Cortex of kidney (tissue), 1 donor: ENCODE results near the gene MC2R.
"Not testable (repeated sequence)": the region's sequence is repeated elsewhere in the genome, so short reads cannot be mapped to it uniquely, and the experiment has no call there.

Experiments used
- DNase-seq: peaks from one replicate; lab custom pipeline; 2025; lab: John Stamatoyannopoulos, UW

The MC2R gene

DNA sequence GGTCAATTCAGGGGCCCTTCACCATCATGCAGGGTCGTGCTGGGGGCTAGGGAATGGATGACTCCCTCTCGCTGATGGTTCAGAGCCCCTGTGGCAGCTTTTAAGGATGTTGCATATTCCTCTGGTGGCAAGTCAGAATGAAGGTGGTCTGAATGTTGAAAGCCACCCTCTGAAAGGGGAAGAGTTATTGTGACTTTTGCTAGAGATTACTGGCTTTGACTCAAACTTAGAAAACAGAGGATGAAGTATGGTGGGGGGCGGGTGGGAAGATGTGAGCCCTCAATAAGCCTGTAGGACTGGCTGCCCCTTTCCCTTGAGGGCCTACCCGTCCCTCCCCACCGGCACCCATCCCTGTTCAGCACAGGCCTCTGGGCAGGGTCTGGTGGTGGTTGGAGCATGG is 23.2 kb downstream of the MC2R start:
- no peak for DNase-seq

DNA sequence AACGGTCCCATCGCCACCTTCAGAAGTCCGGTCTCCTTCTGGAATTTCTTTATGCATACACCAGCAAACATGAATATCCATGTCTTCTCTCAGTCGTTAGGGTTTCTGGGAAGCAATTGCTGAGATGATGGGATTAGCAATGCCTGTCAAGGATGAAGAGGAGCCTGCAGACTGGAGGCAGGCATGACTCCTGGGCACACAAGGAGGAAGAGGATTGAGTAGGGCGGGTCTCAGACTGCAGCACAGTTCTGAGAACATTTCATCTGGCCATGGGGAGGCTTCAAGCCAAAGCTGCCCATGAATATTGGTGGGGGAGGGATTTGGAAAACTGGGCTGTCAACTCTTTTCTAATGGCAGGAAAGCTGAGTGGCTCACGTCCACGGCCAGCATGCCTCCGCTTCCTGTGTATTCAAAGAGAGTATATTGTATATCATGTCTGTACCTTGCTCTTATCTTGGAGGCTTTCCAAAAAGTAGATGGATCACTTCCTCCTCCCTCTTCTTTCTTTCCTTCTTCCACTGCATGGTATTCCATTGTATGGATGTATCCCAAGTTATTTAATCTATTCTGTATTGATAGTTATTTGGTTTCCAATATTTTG is 24.5 kb downstream of the MC2R start:
- DNase-seq, result no peak

- no peak for DNase-seq
Observed at GRCh38 chr18:13889671-13890070, 25.7 kb downstream of the MC2R start.

- no peak for DNase-seq
Observed at GRCh38 chr18:13888191-13888716, 27.1 kb downstream of the MC2R start.

- DNase-seq, result no peak
Observed at GRCh38 chr18:13885009-13885408, 30.3 kb downstream of the MC2R start.

- DNase-seq, result no peak
Observed at GRCh38 chr18:13879937-13880336, 35.4 kb downstream of the MC2R start.

DNA sequence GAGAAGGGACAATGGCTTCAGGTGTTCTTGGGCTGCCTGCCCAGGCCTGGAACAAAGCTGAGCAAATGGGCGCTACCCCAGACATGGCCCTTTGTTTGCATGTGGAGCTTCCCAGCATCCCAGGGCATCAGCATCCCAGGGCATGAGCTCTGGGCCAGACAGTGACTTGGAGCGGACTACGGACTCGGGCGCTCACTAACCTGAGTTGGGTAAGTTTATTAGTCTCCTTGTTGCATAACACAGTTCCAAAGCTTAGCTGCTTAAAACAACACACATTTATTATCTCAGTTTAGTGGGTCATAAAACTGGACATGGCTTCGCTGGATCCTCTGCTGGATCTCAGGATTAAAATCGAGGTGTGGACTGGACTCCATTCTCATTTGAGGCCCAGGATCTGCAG is 35.8 kb downstream of the MC2R start:
- DNase-seq, result no peak

- no peak for DNase-seq
Observed at GRCh38 chr18:13878857-13879256, 36.5 kb downstream of the MC2R start.

DNA sequence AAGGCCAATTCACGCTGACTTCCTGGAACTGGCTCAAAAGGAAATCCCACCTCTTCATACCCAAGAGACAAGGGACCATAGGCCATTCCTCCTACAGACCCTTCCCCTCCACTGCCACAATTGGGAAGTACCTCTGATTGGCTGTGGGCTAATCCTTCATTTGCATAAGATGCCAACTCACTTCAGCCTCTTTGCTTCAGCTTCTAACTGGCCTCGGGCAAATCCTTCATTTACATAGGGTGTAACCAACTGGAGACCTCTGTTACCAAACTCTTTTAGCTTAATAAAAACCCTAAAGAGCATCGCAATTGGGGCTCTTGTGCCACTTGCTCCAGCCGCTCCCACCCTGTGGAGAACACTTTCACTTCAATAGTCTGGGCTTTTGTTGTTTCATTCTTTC is 38.2 kb downstream of the MC2R start:
- no peak for DNase-seq

- no peak for DNase-seq
Observed at GRCh38 chr18:13874558-13874957, 40.8 kb downstream of the MC2R start.

GRCh38 chr18:13872932-13873331 is 42.4 kb downstream of the MC2R start:
- no peak for DNase-seq

DNA sequence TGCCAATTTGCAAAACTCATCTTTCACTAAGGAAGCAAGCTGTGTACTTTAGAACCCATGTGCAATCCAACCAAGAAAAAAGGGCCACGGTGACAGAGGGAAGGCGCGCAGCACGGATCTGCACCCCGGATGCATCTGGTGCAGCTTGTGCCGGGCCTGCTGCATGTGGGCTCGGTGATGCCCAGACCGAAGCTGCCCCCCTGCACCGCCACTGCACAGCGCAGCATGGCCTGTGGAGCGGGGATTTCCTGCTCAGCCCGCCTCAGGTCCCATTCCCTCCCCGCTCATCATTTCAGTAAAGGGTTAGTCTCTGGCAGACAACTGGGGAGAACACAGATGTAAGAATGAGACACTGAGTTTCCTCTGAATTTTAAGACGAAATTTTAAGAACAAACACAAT is 43.0 kb downstream of the MC2R start:
- DNase-seq, result no peak

- no peak for DNase-seq
Observed at GRCh38 chr18:13871701-13872100, 43.6 kb downstream of the MC2R start.

DNA sequence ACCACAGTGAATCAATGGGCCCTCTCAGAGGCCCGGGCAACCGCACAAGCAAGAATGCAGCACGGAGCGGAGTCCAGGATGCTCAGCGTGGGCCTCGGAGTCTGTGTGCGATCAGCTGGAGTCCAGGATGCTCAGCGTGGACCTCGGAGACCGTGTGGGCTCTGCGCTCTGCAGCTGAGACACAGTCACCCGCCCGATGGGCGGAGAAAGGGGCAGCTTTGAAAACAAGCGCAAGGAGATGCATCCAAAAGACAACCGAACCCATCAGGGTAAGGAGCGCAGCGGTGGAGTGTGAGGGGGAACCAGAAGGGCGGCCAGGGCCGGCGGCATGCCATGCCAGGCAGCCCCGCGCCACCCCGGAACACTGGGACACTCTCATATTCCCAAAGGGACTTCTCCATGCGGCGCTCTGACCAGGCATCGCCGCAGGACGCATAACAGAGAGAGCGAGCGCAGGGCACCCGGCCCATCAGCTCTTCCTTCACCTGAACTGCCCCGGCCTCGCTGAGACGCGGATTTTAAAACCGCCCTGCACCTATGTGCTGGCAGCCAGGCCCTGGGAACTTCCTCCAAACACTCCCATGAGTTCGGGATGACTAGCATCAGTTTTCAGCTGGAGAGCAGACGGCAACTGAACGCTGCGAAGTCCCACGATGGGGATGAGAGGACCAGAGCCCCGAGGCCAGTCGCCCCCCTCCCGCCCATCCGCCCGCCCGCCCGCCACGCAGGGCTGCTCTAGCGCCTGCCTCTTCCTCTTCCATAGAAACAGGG is 46.6 kb downstream of the MC2R start:
- DNase-seq, result no peak

DNA sequence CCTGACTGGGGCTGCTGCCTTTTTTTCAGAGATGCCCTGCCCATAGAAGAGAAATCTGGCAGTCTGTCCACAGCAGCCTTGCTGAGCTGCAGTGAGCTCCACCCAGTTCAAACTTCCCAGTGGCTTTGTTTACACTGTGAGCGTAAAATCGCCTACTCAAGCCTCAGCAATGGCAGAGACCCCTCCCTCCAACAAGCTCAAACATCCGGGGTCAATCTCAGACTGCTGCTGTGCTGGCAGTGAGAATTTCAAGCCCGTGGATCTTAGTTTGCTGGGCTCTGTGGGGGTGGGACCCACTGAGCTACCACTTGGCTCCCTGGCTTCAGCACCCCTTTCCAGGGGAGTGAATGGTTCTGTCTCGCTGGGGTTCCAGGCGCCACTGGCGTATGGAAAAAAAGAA is 52.4 kb downstream of the MC2R start:
- DNase-seq, result not testable (repeated sequence)

DNA sequence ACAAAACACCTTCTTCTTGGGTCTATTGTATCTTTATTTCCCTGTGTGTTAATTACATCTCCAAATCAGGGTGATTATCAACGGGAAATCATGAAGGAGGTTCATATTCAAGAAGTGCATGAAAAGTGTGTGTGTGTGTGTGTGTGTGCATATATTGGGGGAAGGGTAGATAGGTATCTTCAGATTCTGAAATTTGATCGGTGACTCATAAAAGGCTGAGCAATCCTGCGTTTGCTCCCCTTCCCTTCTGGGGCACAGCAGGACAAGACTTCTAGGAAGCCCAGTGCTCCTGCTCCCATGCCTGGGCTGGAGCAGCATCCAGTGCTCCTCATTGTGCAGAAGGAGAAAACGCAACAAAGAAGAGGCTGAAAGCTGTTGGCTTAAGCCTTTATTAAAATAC is 65.5 kb downstream of the MC2R start:
- DNase-seq, result no peak

DNA sequence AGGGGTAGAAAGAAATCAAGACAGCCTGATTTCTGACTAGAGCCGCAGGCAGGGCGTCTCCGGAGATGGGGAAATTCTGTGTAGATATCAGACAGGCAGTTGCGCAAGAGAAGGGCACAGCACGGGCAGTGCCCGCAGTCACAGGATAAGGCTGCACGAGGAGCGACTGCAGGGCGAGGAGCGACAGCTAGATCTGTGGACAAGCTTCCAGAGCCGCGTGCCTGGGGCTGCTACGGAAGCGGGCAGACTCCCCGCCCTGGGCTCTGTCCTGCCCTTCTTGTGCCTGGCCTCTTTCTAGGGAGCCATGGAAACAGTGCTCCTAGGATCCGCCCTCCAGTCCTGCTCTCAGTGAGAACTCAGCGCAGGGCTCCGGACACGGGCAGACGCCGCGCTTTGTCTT is 78.8 kb downstream of the MC2R start:
- DNase-seq, result no peak

DNA sequence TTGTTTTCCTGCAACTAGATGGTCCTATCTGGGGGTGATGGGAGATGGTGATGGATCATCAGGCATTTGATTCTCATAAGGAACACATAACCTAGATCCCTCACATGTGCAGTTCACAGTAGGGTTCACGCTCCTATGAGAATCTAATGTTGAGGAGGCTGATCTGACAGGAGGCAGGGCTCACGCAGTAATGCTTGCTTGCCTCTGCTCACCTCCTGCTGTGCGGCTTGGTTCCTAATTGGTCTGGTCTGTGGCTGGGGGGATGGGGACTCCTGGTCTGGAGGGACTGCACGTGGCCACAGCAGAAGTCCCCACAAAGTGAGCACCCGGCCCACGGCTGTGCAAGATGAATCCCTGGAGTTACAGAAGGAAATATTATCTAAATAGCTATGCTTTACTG is 80.1 kb downstream of the MC2R start:
- no peak for DNase-seq

GRCh38 chr18:13834496-13835015 is 80.8 kb downstream of the MC2R start:
- DNase-seq, result no peak
